Panc1 (cell line): Measurements from ENCODE around the gene KIFC3. TPM values are rescaled to one million over a fixed set of nuclear protein-coding genes. Genes with fewer than 3 reads are reported as not detected.

ENCODE experiments used
- ATAC-seq: fragments of 200-7000 bp; cut with Tn5 transposase; 2 replicates; pipeline ENCODE4 v1.9.1; 2020; ENCODE audit warnings: mild to moderate bottlenecking, moderate library complexity
- BruUV-seq: library from RNA; stranded (reverse); fragments of 400-500 nt; replicated peaks from 2 replicates; lab custom pipeline; 2021; lab: Mats Ljungman, UMichigan
- CTCF ChIA-PET: fragments of 300-600 bp; sonication (Branson Sonifier 250); formaldehyde crosslinking; loops from one replicate; lab custom pipeline; 2022; ENCODE audit warnings: antibody characterized with exemption; lab: Charles Lee
- POLR2A ChIA-PET: fragments of 300-600 bp; sonication (Branson Sonifier 250); formaldehyde crosslinking; loops from one replicate; lab custom pipeline; 2022; ENCODE audit warnings: antibody characterized with exemption; lab: Charles Lee
- DNase-seq: peaks from one replicate; pipeline ENCODE4 v3.0.0-alpha.2; 2010; ENCODE audit warnings: low read depth, low spot score
- H3K27ac ChIP-seq: 2 replicates; pipeline ENCODE4 v1.5.1; 2011; ENCODE audit warnings: mild to moderate bottlenecking, low read length, inconsistent platforms
- H3K27me3 ChIP-seq: fragments of 200-500 bp; sonication (Bioruptor generic); 2 replicates; pipeline ENCODE4 v1.6.0; 2014; ENCODE audit warnings: low read length, inconsistent platforms; ENCODE audit not compliant: control insufficient read depth, insufficient read depth
- H3K36me3 ChIP-seq: fragments of 200-500 bp; sonication (Bioruptor generic); 2 replicates; pipeline ENCODE4 v1.5.1; 2014; ENCODE audit warnings: inconsistent platforms, mild to moderate bottlenecking, low read length, moderate library complexity; ENCODE audit not compliant: control insufficient read depth, insufficient read depth
- H3K4me1 ChIP-seq: 2 replicates; pipeline ENCODE4 v1.5.1; 2011; ENCODE audit warnings: inconsistent platforms, mild to moderate bottlenecking, low read length, moderate library complexity; ENCODE audit not compliant: control insufficient read depth, insufficient read depth
- H3K4me3 ChIP-seq, 2 experiments: 2 replicates each; pipeline ENCODE4 v1.5.1; 2011 to 2012; ENCODE audit warnings: low read depth in 2 of 2, low read length in 2 of 2, mild to moderate bottlenecking in 2 of 2, inconsistent platforms in 1 of 2, moderate library complexity in 1 of 2
- H3K9me3 ChIP-seq: fragments of 200-500 bp; sonication (Bioruptor generic); 2 replicates; pipeline ENCODE4 v1.5.1; 2014; ENCODE audit warnings: low read depth, mild to moderate bottlenecking, inconsistent platforms, low read length, moderate library complexity; ENCODE audit not compliant: control insufficient read depth, insufficient read depth
- POLR2AphosphoS5 ChIP-seq: IDR thresholded peaks from 2 replicates; pipeline ENCODE4 v1.6.1; 2012; ENCODE audit warnings: mild to moderate bottlenecking, low read depth, low read length, moderate library complexity
- SIN3A ChIP-seq: IDR thresholded peaks from 2 replicates; pipeline ENCODE4 v1.6.1; 2012; ENCODE audit warnings: low read depth, mild to moderate bottlenecking, low read length, moderate library complexity, borderline replicate concordance; ENCODE audit not compliant: insufficient read depth
- TCF7L2 ChIP-seq: IDR thresholded peaks from 2 replicates; pipeline ENCODE4 v1.6.1; 2011; ENCODE audit warnings: mild to moderate bottlenecking, low read depth, low read length, inconsistent platforms
- in situ Hi-C: cut with HindIII; loops from 2 replicates; pipeline ENCODE4 v1.10.0; 2016; ENCODE audit warnings: low sequenced_read_pairs, low pct_unique_long_range_greater_than_20kb
- intact Hi-C: fragments of 100-400 bp; cut with micrococcal nuclease; formaldehyde crosslinking; loops from one replicate; pipeline ENCODE4 v1.10.0; 2022; ENCODE audit not compliant: unreplicated experiment
- total RNA-seq: library from RNA; stranded (reverse); gene quantifications from one replicate; pipeline ENCODE4 v1.2.1, GENCODE V29; 2021; ENCODE audit not compliant: unreplicated experiment
- TF ChIP-seq, protein P1 (sequence below), 2 experiments: IDR thresholded peaks; 2 replicates each; pipeline ENCODE4 v1.6.1; 2011 to 2012; ENCODE audit warnings: low read depth in 2 of 2, control low read depth in 1 of 2, low read length in 1 of 2, mild to moderate bottlenecking in 1 of 2, moderate library complexity in 1 of 2; ENCODE audit not compliant: insufficient read depth in 1 of 2
- TF ChIP-seq, protein P2 (sequence below): fragments of 450-650 bp; IDR thresholded peaks from 2 replicates; pipeline ENCODE4 v1.5.1; 2017; ENCODE audit warnings: mild to moderate bottlenecking

The KIFC3 gene
- total RNA-seq, 1 experiment from 2014 or later, result 51.5 TPM

GRCh38 chr16:57732714-57733113 lies 69.6 kb downstream of the KIFC3 start:
- H3K9me3 ChIP-seq, result no peaks in the 10 kb centered on the region
- POLR2A ChIA-PET, result no interaction called here
- H3K27ac ChIP-seq, result no peak overlapping the region
- intact Hi-C loops (no loop called here), in situ Hi-C loops (no loop called here)
- H3K36me3 ChIP-seq, result peaks cover 3% of the 10 kb centered on the region; the same call in 1 of the 2 replicates
- CTCF ChIA-PET, result no interaction called here
- no peak for ATAC-seq
- DNase-seq, result no peak
- H3K4me1 ChIP-seq, result peaks cover 4% of the 10 kb centered on the region
- H3K4me3 ChIP-seq, result no peak overlapping the region
- no peaks in the 10 kb centered on the region for H3K27me3 ChIP-seq
- no TSS peak for BruUV-seq
- TF ChIP-seq TCF7L2 (no peak), SIN3A (no peak), POLR2AphosphoS5 (no peak)
- TF ChIP-seq, protein P1, sequence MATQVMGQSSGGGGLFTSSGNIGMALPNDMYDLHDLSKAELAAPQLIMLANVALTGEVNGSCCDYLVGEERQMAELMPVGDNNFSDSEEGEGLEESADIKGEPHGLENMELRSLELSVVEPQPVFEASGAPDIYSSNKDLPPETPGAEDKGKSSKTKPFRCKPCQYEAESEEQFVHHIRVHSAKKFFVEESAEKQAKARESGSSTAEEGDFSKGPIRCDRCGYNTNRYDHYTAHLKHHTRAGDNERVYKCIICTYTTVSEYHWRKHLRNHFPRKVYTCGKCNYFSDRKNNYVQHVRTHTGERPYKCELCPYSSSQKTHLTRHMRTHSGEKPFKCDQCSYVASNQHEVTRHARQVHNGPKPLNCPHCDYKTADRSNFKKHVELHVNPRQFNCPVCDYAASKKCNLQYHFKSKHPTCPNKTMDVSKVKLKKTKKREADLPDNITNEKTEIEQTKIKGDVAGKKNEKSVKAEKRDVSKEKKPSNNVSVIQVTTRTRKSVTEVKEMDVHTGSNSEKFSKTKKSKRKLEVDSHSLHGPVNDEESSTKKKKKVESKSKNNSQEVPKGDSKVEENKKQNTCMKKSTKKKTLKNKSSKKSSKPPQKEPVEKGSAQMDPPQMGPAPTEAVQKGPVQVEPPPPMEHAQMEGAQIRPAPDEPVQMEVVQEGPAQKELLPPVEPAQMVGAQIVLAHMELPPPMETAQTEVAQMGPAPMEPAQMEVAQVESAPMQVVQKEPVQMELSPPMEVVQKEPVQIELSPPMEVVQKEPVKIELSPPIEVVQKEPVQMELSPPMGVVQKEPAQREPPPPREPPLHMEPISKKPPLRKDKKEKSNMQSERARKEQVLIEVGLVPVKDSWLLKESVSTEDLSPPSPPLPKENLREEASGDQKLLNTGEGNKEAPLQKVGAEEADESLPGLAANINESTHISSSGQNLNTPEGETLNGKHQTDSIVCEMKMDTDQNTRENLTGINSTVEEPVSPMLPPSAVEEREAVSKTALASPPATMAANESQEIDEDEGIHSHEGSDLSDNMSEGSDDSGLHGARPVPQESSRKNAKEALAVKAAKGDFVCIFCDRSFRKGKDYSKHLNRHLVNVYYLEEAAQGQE (IDR thresholded peaks at IDR 0.05; ENCODE audit: insufficient read depth in 1 of 2, low read depth in 2 of 2, low read length in 1 of 2), result no peak
- TF ChIP-seq, protein P2, sequence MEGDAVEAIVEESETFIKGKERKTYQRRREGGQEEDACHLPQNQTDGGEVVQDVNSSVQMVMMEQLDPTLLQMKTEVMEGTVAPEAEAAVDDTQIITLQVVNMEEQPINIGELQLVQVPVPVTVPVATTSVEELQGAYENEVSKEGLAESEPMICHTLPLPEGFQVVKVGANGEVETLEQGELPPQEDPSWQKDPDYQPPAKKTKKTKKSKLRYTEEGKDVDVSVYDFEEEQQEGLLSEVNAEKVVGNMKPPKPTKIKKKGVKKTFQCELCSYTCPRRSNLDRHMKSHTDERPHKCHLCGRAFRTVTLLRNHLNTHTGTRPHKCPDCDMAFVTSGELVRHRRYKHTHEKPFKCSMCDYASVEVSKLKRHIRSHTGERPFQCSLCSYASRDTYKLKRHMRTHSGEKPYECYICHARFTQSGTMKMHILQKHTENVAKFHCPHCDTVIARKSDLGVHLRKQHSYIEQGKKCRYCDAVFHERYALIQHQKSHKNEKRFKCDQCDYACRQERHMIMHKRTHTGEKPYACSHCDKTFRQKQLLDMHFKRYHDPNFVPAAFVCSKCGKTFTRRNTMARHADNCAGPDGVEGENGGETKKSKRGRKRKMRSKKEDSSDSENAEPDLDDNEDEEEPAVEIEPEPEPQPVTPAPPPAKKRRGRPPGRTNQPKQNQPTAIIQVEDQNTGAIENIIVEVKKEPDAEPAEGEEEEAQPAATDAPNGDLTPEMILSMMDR, result no peak

DNA sequence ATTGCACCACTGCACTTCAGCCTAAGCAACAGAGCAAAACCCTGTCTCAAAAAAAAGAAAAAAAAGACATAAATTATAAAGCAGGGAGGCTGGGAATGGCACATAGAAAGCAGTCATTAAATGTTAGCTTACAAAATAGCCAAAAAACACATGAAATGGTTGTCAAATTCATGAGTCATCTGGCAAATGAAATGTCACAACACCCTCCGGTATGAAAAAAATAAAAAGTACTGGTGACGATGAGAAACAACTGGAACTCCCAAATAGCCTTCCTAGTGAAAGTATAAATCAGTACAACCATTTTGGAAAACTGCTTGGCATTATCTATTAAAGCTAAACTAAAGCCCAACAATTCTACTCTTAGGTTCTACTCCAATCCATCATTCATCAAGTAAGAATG lies 70.3 kb downstream of the KIFC3 start:
- ChIA-PET CTCF (no interaction called here), POLR2A (no interaction called here)
- TF ChIP-seq TCF7L2 (no peak), POLR2AphosphoS5 (no peak), SIN3A (no peak)
- TF ChIP-seq, protein P2, result no peak
- TF ChIP-seq, protein P1 (IDR thresholded peaks at IDR 0.05; ENCODE audit: insufficient read depth in 1 of 2, low read depth in 2 of 2, low read length in 1 of 2), result no peak

More for the DNA sequence above, 70.3 kb downstream of the KIFC3 start:
- Histone ChIP-seq H3K4me3 (no peak overlapping the region), H3K4me1 (peaks cover 4% of the 10 kb centered on the region), H3K9me3 (no peaks in the 10 kb centered on the region), H3K27ac (no peak overlapping the region), H3K27me3 (no peaks in the 10 kb centered on the region), H3K36me3 (peaks cover 3% of the 10 kb centered on the region; the same call in 1 of the 2 replicates)
- DNase-seq (no peak), ATAC-seq (no peak)
- no TSS peak for BruUV-seq
- in situ Hi-C loops, result no loop called here
- intact Hi-C loops, result no loop called here
